ENCODE data around the gene PLCL1.
"Not testable (repeated sequence)": the region's sequence is repeated elsewhere in the genome, so short reads cannot be mapped to it uniquely, and the experiment has no call there.

The PLCL1 gene

DNA sequence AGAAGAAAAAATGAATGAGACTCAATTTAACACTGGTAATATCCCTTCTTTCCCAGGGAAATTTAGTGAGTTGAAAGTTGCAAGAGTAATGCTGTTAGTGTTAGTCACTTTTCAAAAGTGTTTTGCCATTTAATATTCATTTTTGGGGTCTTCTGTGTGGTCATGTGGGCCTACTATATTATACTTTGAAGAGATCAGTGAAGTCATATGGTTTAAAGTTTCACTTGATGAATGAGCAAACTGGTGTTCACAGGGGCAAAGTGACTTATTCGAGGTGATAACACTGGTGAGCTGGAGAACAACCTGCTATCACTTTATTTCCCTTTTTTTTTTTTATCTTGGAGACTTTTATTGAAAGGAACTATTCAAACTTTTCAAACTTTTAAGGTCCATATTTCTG, 196.0 kb downstream of the PLCL1 start:
- DNase-seq (ENCODE audit: low read depth), result no peak

- DNase-seq (ENCODE audit: low read depth), result no peak
Measured at GRCh38 chr2:198004173-198004572, 199.8 kb downstream of the PLCL1 start.

DNA sequence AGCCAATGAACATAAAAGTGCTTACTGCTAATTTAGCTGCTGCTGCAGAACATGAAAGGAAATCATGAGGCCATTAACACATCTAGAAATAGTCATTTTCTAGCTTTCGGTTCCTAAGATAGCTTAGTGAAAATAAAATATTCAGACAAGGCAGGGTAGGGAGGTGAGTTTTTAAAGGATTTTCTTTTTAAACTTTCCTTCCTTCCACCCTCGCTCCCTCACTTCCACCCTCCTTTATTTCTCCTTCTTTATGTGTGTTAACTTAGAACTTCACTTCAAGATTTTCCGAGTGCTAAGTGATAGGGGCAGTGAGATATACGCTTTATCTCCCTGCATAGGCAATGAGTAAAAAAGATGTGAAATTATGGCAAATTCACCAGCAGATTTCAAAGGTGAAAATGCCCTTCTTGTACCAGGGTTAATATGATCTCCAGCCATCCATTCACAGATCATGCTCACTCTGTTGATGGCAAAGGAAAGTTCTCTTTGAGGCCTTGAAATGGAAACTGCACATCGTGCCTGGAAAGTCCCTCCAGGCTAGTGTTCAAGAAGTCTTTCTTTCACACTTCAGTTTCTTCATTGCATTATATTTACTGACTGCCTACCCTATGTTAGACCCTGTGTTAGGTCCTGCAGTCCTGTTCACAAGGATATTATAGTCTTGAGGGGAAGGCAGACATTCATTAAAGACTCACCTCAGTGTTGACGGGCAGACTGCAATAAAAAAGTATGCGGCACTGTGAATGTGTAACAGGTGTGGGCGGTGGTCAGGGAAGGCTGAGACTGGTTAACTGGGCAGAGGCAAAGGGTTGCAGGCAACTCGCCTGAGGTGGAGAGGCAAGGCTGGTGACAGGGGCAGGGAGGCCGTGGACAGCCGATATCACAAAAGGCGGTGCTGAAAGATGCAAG, 200.8 kb downstream of the PLCL1 start:
- DNase-seq (ENCODE audit: low read depth), result no peak

DNA sequence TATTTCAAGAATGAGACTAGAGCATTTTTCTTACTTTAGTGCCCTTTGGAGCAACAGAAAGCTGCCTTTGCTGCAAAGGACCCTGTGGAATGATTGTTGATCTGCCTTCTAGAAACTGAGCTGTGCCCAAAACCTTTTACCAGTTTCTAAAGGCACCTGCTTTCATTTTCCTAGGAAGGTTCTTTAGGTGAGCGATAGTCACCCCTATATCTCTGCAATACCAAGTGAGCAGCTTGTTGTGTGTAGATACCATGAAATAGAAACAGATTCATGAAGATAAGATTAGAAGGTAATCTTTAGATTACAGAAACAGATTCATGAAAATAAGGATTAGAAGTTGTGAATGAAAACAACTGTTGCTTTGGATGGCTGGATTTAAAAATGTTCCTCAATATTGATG, 202.3 kb downstream of the PLCL1 start:
- no peak for DNase-seq (ENCODE audit: low read depth)

GRCh38 chr2:198008230-198008629, 203.8 kb downstream of the PLCL1 start:
- no peak for DNase-seq (ENCODE audit: low read depth)

DNA sequence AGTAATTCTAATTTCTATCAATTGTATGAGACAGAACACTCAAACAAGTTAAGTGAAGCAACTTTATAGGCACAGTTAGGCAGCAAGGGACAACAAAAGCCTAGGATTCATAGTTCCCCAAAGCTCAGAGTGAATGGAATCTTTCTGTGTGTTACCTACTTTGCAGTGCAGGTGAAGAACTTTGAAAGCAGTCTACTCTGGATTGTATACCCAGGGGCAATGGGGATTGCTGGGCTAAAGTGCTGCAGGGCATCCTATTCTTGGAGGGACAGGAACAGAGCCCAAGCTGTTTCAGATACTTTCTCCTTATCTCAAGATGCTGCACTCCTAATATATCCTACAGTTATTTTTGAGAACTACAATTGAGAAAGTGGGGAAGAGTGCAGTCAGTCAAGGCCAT, 207.6 kb downstream of the PLCL1 start:
- DNase-seq (ENCODE audit: low read depth), result no peak

GRCh38 chr2:198016243-198016642, 211.8 kb downstream of the PLCL1 start:
- DNase-seq (ENCODE audit: low read depth), result no peak

DNA sequence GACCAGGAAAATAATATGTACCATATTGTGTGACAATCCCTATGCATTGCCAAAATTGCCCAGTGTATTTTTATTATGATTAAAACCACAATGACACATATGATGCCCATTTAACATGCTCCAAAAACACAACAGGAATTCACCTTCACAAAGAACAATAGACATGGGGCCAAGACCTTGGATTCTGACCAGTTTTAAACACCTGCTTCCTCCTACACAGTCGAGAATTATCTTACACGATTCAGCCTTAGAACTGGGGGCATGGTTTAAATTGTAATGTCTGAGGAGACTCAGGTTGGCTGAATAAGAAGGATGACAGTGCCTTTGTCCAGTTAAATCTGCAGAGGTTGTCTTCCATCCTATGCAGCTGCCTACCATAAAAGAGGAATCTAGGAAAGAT, 212.7 kb downstream of the PLCL1 start:
- DNase-seq (ENCODE audit: low read depth), result no peak

DNA sequence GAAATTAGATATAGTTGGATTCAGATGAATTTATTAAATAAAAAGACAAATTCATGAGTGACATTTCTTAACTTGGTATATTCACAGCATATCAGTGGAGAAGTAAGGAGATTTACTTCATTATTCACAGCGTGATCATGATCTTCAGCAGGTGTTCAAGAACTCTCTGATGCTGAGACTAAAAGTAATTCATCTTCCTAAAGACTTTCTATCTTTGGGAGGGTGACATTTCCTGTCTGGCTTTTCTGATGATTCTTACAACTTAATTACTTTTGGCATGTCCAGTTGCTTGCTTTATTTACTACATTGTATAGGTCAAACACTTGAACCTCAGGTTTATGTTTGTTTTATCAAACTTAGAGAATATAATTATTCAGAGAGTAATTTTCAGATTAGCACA, 224.6 kb downstream of the PLCL1 start:
- no peak for DNase-seq (ENCODE audit: low read depth)

DNA sequence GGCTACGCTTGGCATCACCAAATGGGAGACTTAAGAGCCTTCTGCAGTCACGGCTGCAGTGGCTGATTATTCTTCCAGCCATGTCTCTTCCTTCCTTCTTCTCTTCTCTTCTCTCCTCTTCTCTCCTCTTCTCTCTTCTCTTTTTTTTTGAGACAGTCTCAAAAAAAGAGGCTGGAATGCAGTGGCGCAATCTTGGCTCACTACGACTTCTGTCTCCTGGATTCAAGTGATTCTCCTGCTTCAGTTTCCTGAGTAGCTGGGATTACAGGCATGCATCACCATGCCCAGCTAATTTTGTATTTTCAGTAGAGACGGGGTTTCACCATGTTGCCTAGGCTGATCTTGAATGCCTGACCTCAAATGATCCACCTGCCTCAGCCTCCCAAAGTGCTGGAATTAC, 225.2 kb downstream of the PLCL1 start:
- not testable (repeated sequence) for DNase-seq (ENCODE audit: low read depth)

- DNase-seq (ENCODE audit: low read depth), result no peak
Measured at GRCh38 chr2:198033626-198034025, 229.2 kb downstream of the PLCL1 start.

DNA sequence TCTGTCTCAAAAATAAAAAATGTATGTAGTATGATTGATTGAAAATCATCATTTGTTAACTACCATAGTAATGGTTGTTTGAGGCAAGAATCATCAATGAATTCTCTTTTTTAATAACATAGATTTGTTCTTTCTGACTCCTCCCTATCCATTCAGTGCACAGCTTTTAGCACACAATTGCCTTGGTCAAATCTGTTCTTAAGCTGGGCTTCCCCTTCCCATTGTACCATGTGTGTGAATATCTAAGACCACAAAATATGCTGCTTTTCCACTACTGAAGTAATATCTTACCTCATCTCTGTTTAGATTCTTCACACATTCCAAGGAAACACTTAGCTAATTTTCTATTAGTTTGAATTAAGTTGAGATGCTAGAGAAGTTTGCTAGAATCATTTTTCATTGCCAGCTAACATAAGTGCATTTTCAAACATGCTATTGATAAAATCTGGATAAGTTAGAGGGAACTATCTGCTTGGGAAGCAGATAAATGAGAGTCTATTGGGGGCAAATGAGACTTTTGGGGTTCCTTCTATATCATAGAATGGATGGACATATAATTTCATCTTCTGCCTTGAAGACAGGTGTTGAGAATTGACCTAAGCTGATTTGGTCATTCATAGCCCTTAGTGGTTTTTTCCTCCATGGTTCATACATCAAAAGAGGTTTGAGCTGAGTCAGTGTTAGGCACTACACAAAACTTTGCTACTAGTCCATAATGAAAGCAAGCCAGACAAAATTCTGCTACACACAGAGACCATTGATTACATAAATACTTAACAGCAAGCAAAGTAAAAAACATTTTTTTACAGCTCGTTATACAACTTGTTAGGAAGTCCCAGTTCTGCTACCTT, 231.9 kb downstream of the PLCL1 start:
- DNase-seq (ENCODE audit: low read depth), result no peak

DNA sequence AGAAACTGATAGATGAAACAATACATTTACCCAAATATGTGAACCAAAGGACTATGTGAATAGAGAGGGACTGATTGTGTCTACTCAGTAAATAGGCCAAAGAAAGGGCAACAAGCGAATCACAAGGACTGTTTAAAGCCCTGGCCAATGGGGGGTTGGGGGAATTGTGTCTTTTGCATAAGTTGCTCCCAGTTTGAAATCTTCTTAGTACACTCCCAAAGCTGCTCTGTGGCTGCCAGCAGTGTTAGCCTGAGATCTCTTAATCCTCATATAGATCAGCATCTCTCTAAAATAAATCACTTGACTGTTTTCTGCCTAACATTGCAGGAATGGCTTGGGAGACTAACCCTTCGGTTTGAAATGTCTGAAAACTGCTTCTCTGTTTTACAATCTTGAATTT, 236.4 kb downstream of the PLCL1 start:
- no peak for DNase-seq (ENCODE audit: low read depth)

GRCh38 chr2:198042189-198042588, 237.8 kb downstream of the PLCL1 start:
- no peak for DNase-seq (ENCODE audit: low read depth)

DNA sequence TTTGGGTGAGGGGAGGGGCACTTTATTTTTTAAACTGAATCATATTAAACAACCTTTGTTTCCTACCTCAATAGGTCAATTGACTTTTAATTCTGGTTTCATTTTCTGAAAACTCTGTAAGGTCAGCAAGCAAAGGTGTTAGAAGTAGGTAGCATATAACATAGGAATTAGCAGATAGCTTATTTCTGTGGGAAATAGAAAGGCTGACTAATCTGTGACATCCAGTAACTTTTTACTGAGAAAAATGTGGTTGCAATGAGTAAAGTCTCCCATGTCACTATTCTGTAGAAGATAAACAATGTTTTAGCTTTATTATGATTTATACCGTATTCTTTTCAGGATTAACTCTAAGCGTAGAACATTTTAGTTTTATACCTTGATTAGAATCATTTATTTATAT, 240.4 kb downstream of the PLCL1 start:
- no peak for DNase-seq (ENCODE audit: low read depth)

GRCh38 chr2:198045227-198045626, 240.8 kb downstream of the PLCL1 start:
- no peak for DNase-seq (ENCODE audit: low read depth)

- DNase-seq (ENCODE audit: low read depth), result no peak
Measured at GRCh38 chr2:198052741-198053140, 248.3 kb downstream of the PLCL1 start.

DNA sequence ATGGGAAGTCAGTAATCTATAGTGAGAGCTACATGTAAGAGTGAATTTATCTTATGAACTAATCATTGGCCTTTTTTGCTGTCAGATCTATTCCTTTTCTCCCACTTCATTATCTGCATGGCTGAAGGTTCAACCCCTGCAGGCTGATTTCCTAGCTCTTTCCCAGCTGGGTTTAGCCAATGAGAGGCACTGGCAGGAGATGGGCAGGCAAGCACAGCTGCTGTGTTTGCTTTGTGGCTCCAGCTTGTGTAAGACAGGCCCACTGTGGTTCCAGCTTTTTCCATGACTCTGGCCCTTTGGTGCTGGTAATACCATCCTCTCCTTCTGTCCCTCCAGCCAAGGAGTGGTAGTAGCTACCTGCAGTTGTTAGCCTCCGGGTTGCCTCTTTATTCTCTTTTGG, 248.8 kb downstream of the PLCL1 start:
- no peak for DNase-seq (ENCODE audit: low read depth)

GRCh38 chr2:198053776-198054175, 249.4 kb downstream of the PLCL1 start:
- DNase-seq (ENCODE audit: low read depth), result no peak

DNA sequence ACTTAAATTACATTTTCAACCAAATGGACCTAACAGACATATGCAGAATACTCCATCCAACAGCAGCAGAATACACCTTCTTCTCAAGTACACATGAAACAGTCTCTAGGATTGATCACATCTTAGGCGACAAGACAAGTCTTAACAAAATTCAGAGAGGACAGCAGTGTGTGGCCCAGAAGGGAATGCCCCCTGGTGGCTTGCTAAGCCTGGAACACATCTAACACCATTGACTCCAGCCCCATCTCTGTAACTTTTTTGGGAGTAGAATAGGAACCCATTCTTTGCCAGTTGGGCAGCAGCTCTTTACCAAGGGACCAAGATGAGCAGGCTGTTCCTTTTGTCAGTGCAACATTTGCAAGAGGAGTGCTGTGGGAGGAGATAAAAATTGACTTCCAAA, 249.9 kb downstream of the PLCL1 start:
- peak; percentile 2 for DNase-seq (ENCODE audit: low read depth)

DNA sequence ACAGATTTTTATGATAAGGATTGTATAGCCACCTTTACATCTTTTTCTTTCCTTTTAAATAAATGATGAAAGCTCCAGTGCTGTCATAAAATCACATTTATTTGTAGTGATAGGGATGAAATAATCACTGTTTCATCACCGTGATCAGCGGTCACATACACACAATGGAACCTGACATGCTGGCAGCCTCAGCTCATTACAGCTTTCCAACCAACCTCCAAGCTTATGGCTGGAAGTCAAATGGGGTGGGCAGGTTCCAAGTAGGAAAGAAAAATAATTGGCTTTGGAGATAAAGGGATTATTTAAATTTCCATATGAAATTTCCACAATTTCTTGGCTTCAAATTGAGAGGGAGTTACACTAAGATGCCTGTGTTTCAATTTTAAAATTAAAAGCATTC, 251.3 kb downstream of the PLCL1 start:
- no peak for DNase-seq (ENCODE audit: low read depth)

- no peak for DNase-seq (ENCODE audit: low read depth)
Measured at GRCh38 chr2:198056836-198057235, 252.4 kb downstream of the PLCL1 start.

GRCh38 chr2:198059800-198060199, 255.4 kb downstream of the PLCL1 start:
- DNase-seq (ENCODE audit: low read depth), result no peak
